HepG2 (cell line): ENCODE data around the gene CAPN9. TPM values are rescaled to one million over a fixed set of nuclear protein-coding genes. Genes with fewer than 3 reads are reported as not detected.

ENCODE experiments used
- AKAP8 ChIP-seq: sonication (generic); formaldehyde crosslinking; IDR thresholded peaks from 2 replicates; pipeline ENCODE4 v1.5.1; 2020; ENCODE audit warnings: mild to moderate bottlenecking, missing genetic modification reagents
- BATF2 ChIP-seq: sonication (generic); formaldehyde crosslinking; IDR thresholded peaks from 2 replicates; pipeline ENCODE4 v1.8.0; 2022; ENCODE audit warnings: mild to moderate bottlenecking, missing genetic modification reagents, moderate library complexity
- CEBPG ChIP-seq: IDR thresholded peaks from 2 replicates; pipeline ENCODE4 v1.6.1; 2016
- E2F1 ChIP-seq: sonication (generic); formaldehyde crosslinking; IDR thresholded peaks from 2 replicates; pipeline ENCODE4 v1.5.0; 2020; ENCODE audit warnings: missing genetic modification reagents
- ETV6 ChIP-seq: sonication (generic); formaldehyde crosslinking; conservative IDR thresholded peaks from 2 replicates; pipeline ENCODE4 v1.4.0; 2020; ENCODE audit warnings: missing genetic modification reagents
- FOSL1 ChIP-seq: sonication (generic); formaldehyde crosslinking; IDR thresholded peaks from 2 replicates; pipeline ENCODE4 v1.9.0; 2021; ENCODE audit warnings: missing genetic modification reagents, borderline replicate concordance
- HNRNPL ChIP-seq: fragments of 200-400 bp; formaldehyde crosslinking; IDR thresholded peaks from 2 replicates; pipeline ENCODE4 v1.6.1; 2017; ENCODE audit warnings: mild to moderate bottlenecking, low read depth, low read length
- HOXA9 ChIP-seq: sonication (generic); formaldehyde crosslinking; IDR thresholded peaks from 2 replicates; pipeline ENCODE4 v1.8.1; 2022; ENCODE audit warnings: missing genetic modification reagents, mild to moderate bottlenecking, moderate library complexity, borderline replicate concordance
- JUNB ChIP-seq: sonication (generic); formaldehyde crosslinking; IDR thresholded peaks from 2 replicates; pipeline ENCODE4 v1.8.0; 2022; ENCODE audit warnings: missing genetic modification reagents, mild to moderate bottlenecking, borderline replicate concordance
- MIER3 ChIP-seq: IDR thresholded peaks from 2 replicates; pipeline ENCODE4 v1.6.1; 2016; ENCODE audit warnings: missing compliant biosample characterization, borderline replicate concordance
- ONECUT2 ChIP-seq: sonication (generic); formaldehyde crosslinking; IDR thresholded peaks from 2 replicates; pipeline ENCODE4 v1.4.0; 2020; ENCODE audit warnings: missing genetic modification reagents
- PAF1 ChIP-seq: IDR thresholded peaks from 2 replicates; pipeline ENCODE4 v1.6.1; 2016; ENCODE audit warnings: missing genetic modification reagents, missing compliant biosample characterization
- POLR2AphosphoS5 ChIP-seq: IDR thresholded peaks from 2 replicates; pipeline ENCODE4 v1.6.1; 2012; ENCODE audit warnings: low read depth, low read length
- RBM22 ChIP-seq: fragments of 200-400 bp; formaldehyde crosslinking; optimal IDR thresholded peaks from 2 replicates; pipeline ENCODE3; 2017; ENCODE audit warnings: mild to moderate bottlenecking, low read length, moderate library complexity
- SNAPC5 ChIP-seq: sonication (generic); formaldehyde crosslinking; IDR thresholded peaks from 2 replicates; pipeline ENCODE4 v1.8.1; 2023; ENCODE audit warnings: mild to moderate bottlenecking, missing genetic modification reagents, borderline replicate concordance
- SPEN ChIP-seq: sonication (generic); formaldehyde crosslinking; IDR thresholded peaks from 2 replicates; pipeline ENCODE4 v1.5.1; 2020; ENCODE audit warnings: low read depth, mild to moderate bottlenecking, missing genetic modification reagents
- TGIF2 ChIP-seq: IDR thresholded peaks from 2 replicates; pipeline ENCODE4 v1.6.1; 2016; ENCODE audit warnings: control low read depth, missing compliant biosample characterization
- THYN1 ChIP-seq: sonication (generic); formaldehyde crosslinking; IDR thresholded peaks from 2 replicates; pipeline ENCODE4 v1.8.1; 2023; ENCODE audit warnings: low read depth, mild to moderate bottlenecking, moderate library complexity, missing genetic modification reagents, borderline replicate concordance
- ZBTB49 ChIP-seq: sonication (generic); formaldehyde crosslinking; IDR thresholded peaks from 2 replicates; pipeline ENCODE4 v1.4.0; 2020; ENCODE audit warnings: missing genetic modification reagents, borderline replicate concordance
- ZC3H13 ChIP-seq: sonication (generic); formaldehyde crosslinking; IDR thresholded peaks from 2 replicates; pipeline ENCODE4 v1.8.1; 2023; ENCODE audit warnings: mild to moderate bottlenecking, missing genetic modification reagents, moderate library complexity
- ZC3H4 ChIP-seq: sonication (generic); formaldehyde crosslinking; IDR thresholded peaks from 2 replicates; pipeline ENCODE4 v1.4.0; 2020; ENCODE audit warnings: missing genetic modification reagents, borderline replicate concordance
- ZNF362 ChIP-seq: sonication (generic); formaldehyde crosslinking; IDR thresholded peaks from 2 replicates; pipeline ENCODE4 v1.4.0; 2020; ENCODE audit warnings: missing genetic modification reagents, mild to moderate bottlenecking, borderline replicate concordance
- ZNF749 ChIP-seq: sonication (generic); formaldehyde crosslinking; IDR thresholded peaks from 2 replicates; pipeline ENCODE4 v1.8.0; 2022; ENCODE audit warnings: mild to moderate bottlenecking, missing genetic modification reagents, moderate library complexity, borderline replicate concordance
- polyA plus RNA-seq, 8 experiments: library from polyadenylated mRNA; depleted of rRNA in 3 of 8; stranded (reverse) in 7 of 8; unstranded in 1 of 8; fragments of >200 nt; fragmentation: Illumina TruSeq in 4 of 8; extraction: Trizol in 4 of 8; gene quantifications; 2 replicates each; pipeline versions ENCODE4 v1.2.1 to v1.2.3, GENCODE V29; 2011 to 2016; ENCODE audit warnings: low read depth in 4 of 8, missing spikeins in 1 of 8, mixed read lengths in 1 of 8; ENCODE audit not compliant: insufficient read depth in 1 of 8
- total RNA-seq, 5 experiments: library from RNA; depleted of rRNA; stranded (reverse); fragments of >200 nt; fragmentation: Illumina TruSeq; extraction: Trizol; gene quantifications; 2 replicates each; pipeline ENCODE4 v1.2.3, GENCODE V29; 2016; ENCODE audit warnings: low read depth in 1 of 5

The CAPN9 gene
- total and polyA plus RNA-seq, 2 of the 13 experiments (the other 11 are each of a cell fraction or from before 2014, with no cell fraction given) = 0.04 to 0.31 TPM

- TF ChIP-seq BATF2 (CRISPR knock-in tag) = 0 out of 2 replicates have a peak, but pooled peaks have one; percentile 21
- TF ChIP-seq ZC3H13 (CRISPR knock-in tag) = peak; percentile 80; the same call in 1 of the 2 replicates
- TF ChIP-seq RBM22 = peak; percentile 4
- TF ChIP-seq ONECUT2 (CRISPR knock-in tag) = no peak
- TF ChIP-seq FOSL1 = no peak
- no peak for TF ChIP-seq MIER3 (CRISPR knock-in tag)
- TF ChIP-seq THYN1 (CRISPR knock-in tag) = no peak
- peak; percentile 63; the same call in 1 of the 2 replicates for TF ChIP-seq HNRNPL
- peak; percentile 22; the same call in 1 of the 2 replicates for TF ChIP-seq SPEN (CRISPR knock-in tag)
- peak; percentile 64; the same call in 1 of the 2 replicates for TF ChIP-seq AKAP8
- TF ChIP-seq ZBTB49 (CRISPR knock-in tag) = no peak
- peak; percentile 95; the same call in 1 of the 2 replicates for TF ChIP-seq PAF1
- TF ChIP-seq ETV6 (CRISPR knock-in tag) = no peak
- TF ChIP-seq POLR2AphosphoS5 = peak; percentile 72
- 0 out of 2 replicates have a peak, but pooled peaks have one; percentile 53 for TF ChIP-seq JUNB (CRISPR knock-in tag)
- TF ChIP-seq SNAPC5 (CRISPR knock-in tag) = no peak
- TF ChIP-seq CEBPG (CRISPR knock-in tag) = peak; percentile 57
- TF ChIP-seq HOXA9 = peak; percentile 49; the same call in 1 of the 2 replicates
- TF ChIP-seq ZNF362 (CRISPR knock-in tag) = no peak
- TF ChIP-seq E2F1 = no peak
- no peak for TF ChIP-seq ZC3H4
- no peak for TF ChIP-seq TGIF2 (CRISPR knock-in tag)
- TF ChIP-seq ZNF749 = 0 out of 2 replicates have a peak, but pooled peaks have one; percentile 27
Observed at GRCh38 chr1:230703679-230704385, 43.4 kb upstream of the CAPN9 start (continued).
